ENCODE results near the gene PIP4K2A. TPM values are rescaled to one million over a fixed set of nuclear protein-coding genes. Genes with fewer than 3 reads are reported as not detected.
"Not testable (repeated sequence)": the region's sequence is repeated elsewhere in the genome, so short reads cannot be mapped to it uniquely, and the experiment has no call there.

The PIP4K2A gene
- total RNA-seq, 2 donors from 2014 or later, result 11.3 to 16.8 TPM

- ATAC-seq (no peak), DNase-seq (no peak)
- intact Hi-C loops (cut with DNase I, micrococcal nuclease), result no loop called here
Observed at GRCh38 chr10:22722626-22723169, 8.3 kb upstream of the PIP4K2A start.

- DNase-seq, result no peak
- intact Hi-C loops (cut with DNase I, micrococcal nuclease), result no loop called here
- ATAC-seq, result no peak
Observed at GRCh38 chr10:22720667-22721066, 6.3 kb upstream of the PIP4K2A start.

GRCh38 chr10:22719406-22720042, 5.1 kb upstream of the PIP4K2A start:
- intact Hi-C loops (cut with DNase I, micrococcal nuclease), result no loop called here
- ATAC-seq (no peak), DNase-seq (no peak)

GRCh38 chr10:22718659-22719058, 4.3 kb upstream of the PIP4K2A start:
- DNase-seq; intact Hi-C loops (cut with DNase I, micrococcal nuclease); ATAC-seq: not testable (repeated sequence)

- intact Hi-C loops (cut with DNase I, micrococcal nuclease), result no loop called here
- DNase-seq, result no peak
- no peak for ATAC-seq
Observed at GRCh38 chr10:22717728-22718127, 3.4 kb upstream of the PIP4K2A start.

- DNase-seq, result no peak
- no peak for ATAC-seq
- intact Hi-C loops (cut with DNase I, micrococcal nuclease), result no loop called here
Observed at GRCh38 chr10:22716943-22717342, 2.6 kb upstream of the PIP4K2A start.

- no peak for ATAC-seq
- intact Hi-C loops (cut with DNase I, micrococcal nuclease), result no loop called here
- no peak for DNase-seq
Observed at GRCh38 chr10:22715290-22715625, 880 bp upstream of the PIP4K2A start.

GRCh38 chr10:22713853-22714478, 412 bp downstream of the PIP4K2A start:
- peak; percentile 26 to 53 for DNase-seq
- intact Hi-C loops (cut with DNase I, micrococcal nuclease), result no loop called here
- peak; percentile 28 for ATAC-seq

- intact Hi-C loops (cut with DNase I, micrococcal nuclease), result no loop called here
- ATAC-seq, result peak; percentile 47
- DNase-seq, result peak in 1 of 2 donors; percentile 48
Observed at GRCh38 chr10:22712956-22713852, 1.2 kb downstream of the PIP4K2A start.

- intact Hi-C loops (cut with DNase I, micrococcal nuclease), result no loop called here
- no peak for ATAC-seq
- no peak for DNase-seq
Observed at GRCh38 chr10:22712211-22712955, 2.0 kb downstream of the PIP4K2A start.

GRCh38 chr10:22711373-22711772, 3.0 kb downstream of the PIP4K2A start:
- DNase-seq (no peak), ATAC-seq (no peak)
- intact Hi-C loops (cut with DNase I, micrococcal nuclease), result no loop called here

GRCh38 chr10:22710139-22710745, 4.1 kb downstream of the PIP4K2A start:
- no peak for ATAC-seq
- DNase-seq, result no peak
- intact Hi-C loops (cut with DNase I, micrococcal nuclease), result no loop called here

- intact Hi-C loops (cut with DNase I, micrococcal nuclease), result no loop called here
- ATAC-seq (no peak), DNase-seq (no peak)
Observed at GRCh38 chr10:22708772-22709171, 5.6 kb downstream of the PIP4K2A start.

- intact Hi-C loops (cut with DNase I, micrococcal nuclease), result no loop called here
- DNase-seq, result no peak
- no peak for ATAC-seq
Observed at GRCh38 chr10:22705527-22705926, 8.9 kb downstream of the PIP4K2A start.

- DNase-seq (no peak), ATAC-seq (no peak)
- intact Hi-C loops (cut with DNase I, micrococcal nuclease), result no loop called here
Observed at GRCh38 chr10:22704942-22705341, 9.4 kb downstream of the PIP4K2A start.

GRCh38 chr10:22704471-22704911, 9.9 kb downstream of the PIP4K2A start:
- DNase-seq, result no peak
- ATAC-seq, result no peak
- intact Hi-C loops (cut with DNase I, micrococcal nuclease), result no loop called here

- no peak for ATAC-seq
- intact Hi-C loops (cut with DNase I, micrococcal nuclease), result no loop called here
- DNase-seq, result no peak
Observed at GRCh38 chr10:22702348-22702747, 12.0 kb downstream of the PIP4K2A start.

- no peak for DNase-seq
- ATAC-seq, result no peak
- intact Hi-C loops (cut with DNase I, micrococcal nuclease), result no loop called here
Observed at GRCh38 chr10:22701132-22701826, 13.1 kb downstream of the PIP4K2A start.
